Kidney (tissue), 14 donors: ENCODE data around the gene GALNT12. TPM values are rescaled to one million over a fixed set of nuclear protein-coding genes. Genes with fewer than 3 reads are reported as not detected.

ENCODE experiments used
- DNase-seq, 5 donors: peaks; one replicate each; pipeline ENCODE4 v3.0.0-alpha.2; 2013 to 2020
- FAIRE-seq: peaks from 2 replicates; lab custom pipeline; 2012; peaks lifted over from hg19 to GRCh38; lab: Jason Lieb, UNC
- H3K27ac ChIP-seq, 2 donors: one replicate each; pipeline ENCODE4 v1.7.0; 2013; ENCODE audit warnings: low read depth in 2 of 2, low read length in 2 of 2, inconsistent platforms in 1 of 2
- H3K27me3 ChIP-seq: one replicate; pipeline ENCODE4 v1.7.1; 2013; ENCODE audit warnings: low read length, inconsistent platforms; ENCODE audit not compliant: control insufficient read depth, insufficient read depth
- H3K36me3 ChIP-seq, 3 donors: one replicate each; pipeline versions ENCODE4 v1.7.0 to v1.7.1; 2013; ENCODE audit warnings: low read length in 3 of 3, control low read depth in 1 of 3, inconsistent platforms in 1 of 3; ENCODE audit not compliant: insufficient read depth in 3 of 3, control insufficient read depth in 2 of 3
- H3K4me1 ChIP-seq, 3 donors: one replicate each; pipeline versions ENCODE4 v1.7.0 to v1.7.1; 2013; ENCODE audit warnings: low read length in 3 of 3, inconsistent platforms in 1 of 3, low read depth in 1 of 3; ENCODE audit not compliant: control insufficient read depth in 2 of 3, insufficient read depth in 2 of 3
- H3K4me3 ChIP-seq, 3 donors: one replicate each; pipeline versions ENCODE4 v1.7.0 to v1.8.1; 2013; ENCODE audit warnings: low read length in 3 of 3, control low read depth in 1 of 3, inconsistent platforms in 1 of 3
- H3K9ac ChIP-seq, 3 donors: one replicate each; pipeline versions ENCODE4 v1.7.0 to v1.7.1; 2013; ENCODE audit warnings: low read length in 3 of 3, control low read depth in 1 of 3, inconsistent platforms in 1 of 3
- H3K9me3 ChIP-seq, 3 donors: one replicate each; pipeline versions ENCODE4 v1.7.0 to v1.7.1; 2013; ENCODE audit warnings: low read length in 3 of 3, control low read depth in 1 of 3, inconsistent platforms in 1 of 3; ENCODE audit not compliant: control insufficient read depth in 2 of 3, insufficient read depth in 1 of 3
- CTCF ChIP-seq: IDR thresholded peaks from 3 replicates; pipeline ENCODE4 v1.5.1; 2012; ENCODE audit warnings: mild to moderate bottlenecking, moderate library complexity, borderline replicate concordance; ENCODE audit not compliant: insufficient read depth; ENCODE audit errors: extremely low read depth
- intact Hi-C: fragments of 100-400 bp; cut with DNase I; formaldehyde crosslinking; loops from one replicate; pipeline ENCODE4 v1.11.1; 2022
- polyA plus RNA-seq: library from polyadenylated mRNA; stranded (reverse); fragments of 350-450 nt; fragmentation: Illumina TruSeq; extraction: RNeasy Lipid Tissue Mini Kit (QIAGEN cat#74804); gene quantifications from one replicate; pipeline ENCODE4 v1.2.3, GENCODE V29; 2014; ENCODE audit warnings: low read depth, low replicate concordance; ENCODE audit not compliant: insufficient read depth
- total RNA-seq: library from RNA; stranded (reverse); fragmentation: NEBNext Ultra II Directional; extraction: Animal tissue kit (Norgen Biotek cat#: 25700); gene quantifications from one replicate; pipeline ENCODE4 v1.2.1, GENCODE V29; 2021
- donor health status: control.
- donor health status: control.
- donor health status: control.
- donor health status: control.
- donor health status: control.
- donor health status: DM: yes; HTN: yes; CAD: no.
- donor health status: Normal renal cell carcinoma (clear cell type).

Gene GALNT12
- total and polyA plus RNA-seq, 2 donors from 2014 or later: 3.6 to 10.8 TPM

- no peak for TF ChIP-seq CTCF
- no peaks in the 10 kb centered on the region for H3K9me3 ChIP-seq
- H3K4me1 ChIP-seq: peaks cover 0 to 4% (median 0%) of the 10 kb centered on the region in 3 donors
- FAIRE-seq: no peak
- intact Hi-C loops: loop anchor here (5.0 kb wide), 1 partner anchor 462 kb away; no protein-coding TSS in a partner anchor
- no peaks in the 10 kb centered on the region for H3K27me3 ChIP-seq
- H3K9ac ChIP-seq: no peak overlapping the region
- no peak overlapping the region for H3K4me3 ChIP-seq
- H3K27ac ChIP-seq: no peak overlapping the region
- H3K36me3 ChIP-seq: peaks cover 4 to 9% (median 6%) of the 10 kb centered on the region in 3 donors
- DNase-seq: peak in 4 of 5 donors; percentile 58 to 77 (median 68)
Measured at GRCh38 chr9:98778711-98779530, 28.5 kb upstream of the GALNT12 start.

GRCh38 chr9:98780059-98780749 lies 27.3 kb upstream of the GALNT12 start:
- intact Hi-C loops: no loop called here
- Histone ChIP-seq H3K4me3 (no peak overlapping the region), H3K9me3 (no peaks in the 10 kb centered on the region), H3K36me3 (peaks cover 2 to 9% (median 4%) of the 10 kb centered on the region in 3 donors), H3K4me1 (peaks cover 0 to 4% (median 0%) of the 10 kb centered on the region in 3 donors), H3K27ac (no peak overlapping the region), H3K9ac (no peak overlapping the region), H3K27me3 (no peaks in the 10 kb centered on the region)
- TF ChIP-seq CTCF: no peak
- FAIRE-seq (no peak), DNase-seq (peak in 1 of 5 donors; percentile 23)

GRCh38 chr9:98781588-98782383 lies 25.7 kb upstream of the GALNT12 start:
- H3K27me3 ChIP-seq: no peaks in the 10 kb centered on the region
- FAIRE-seq (no peak), DNase-seq (peak in 3 of 5 donors; percentile 19 to 84 (median 30))
- H3K9me3 ChIP-seq: no peaks in the 10 kb centered on the region
- H3K4me1 ChIP-seq: peaks cover 0 to 4% (median 0%) of the 10 kb centered on the region in 3 donors
- H3K36me3 ChIP-seq: peaks cover 4 to 9% (median 4%) of the 10 kb centered on the region in 3 donors
- no peak overlapping the region for H3K27ac ChIP-seq
- no peak overlapping the region for H3K4me3 ChIP-seq
- intact Hi-C loops: no loop called here
- TF ChIP-seq CTCF: no peak
- no peak overlapping the region for H3K9ac ChIP-seq
